DND-41 (cell line): ENCODE results near the gene GRM5.

Source experiments
- ATAC-seq: fragments of 200-7000 bp; cut with Tn5 transposase; 3 replicates; pipeline ENCODE4 v1.9.1; 2021; ENCODE audit warnings: low read depth; ENCODE audit not compliant: insufficient read depth
- DNase-seq: peaks from one replicate; pipeline ENCODE4 v3.0.0-alpha.2; 2020
- H2AFZ ChIP-seq: 2 replicates; pipeline ENCODE4 v1.6.0; 2012; ENCODE audit warnings: low read depth, low read length
- H3K27ac ChIP-seq: 2 replicates; pipeline ENCODE4 v1.5.1; 2012; ENCODE audit warnings: low read length, inconsistent platforms
- H3K27me3 ChIP-seq: fragments of 200-600 bp; sonication (generic); 2 replicates; pipeline ENCODE4 v1.6.0; 2012; ENCODE audit warnings: low read length, mild to moderate bottlenecking, inconsistent platforms; ENCODE audit not compliant: insufficient read depth, poor library complexity
- H3K36me3 ChIP-seq: 2 replicates; pipeline ENCODE4 v1.5.1; 2012; ENCODE audit warnings: low read length, inconsistent platforms; ENCODE audit not compliant: insufficient read depth
- H3K4me1 ChIP-seq: 2 replicates; pipeline ENCODE4 v1.5.1; 2012; ENCODE audit warnings: mild to moderate bottlenecking, low read length; ENCODE audit not compliant: insufficient read depth
- H3K4me2 ChIP-seq: 2 replicates; pipeline ENCODE4 v1.6.0; 2012; ENCODE audit warnings: mild to moderate bottlenecking, moderate library complexity, low read length, inconsistent platforms; ENCODE audit not compliant: insufficient read depth
- H3K4me3 ChIP-seq, 2 experiments: fragments of 200-600 bp in 1 of 2; shearing (Covaris generic) in 1 of 2; 2 replicates each; pipeline ENCODE4 v1.5.1; 2012 to 2016; ENCODE audit warnings: inconsistent platforms in 2 of 2, low read length in 2 of 2, mild to moderate bottlenecking in 2 of 2, low read depth in 1 of 2, moderate library complexity in 1 of 2
- H3K79me2 ChIP-seq: 2 replicates; pipeline ENCODE4 v1.6.0; 2012; ENCODE audit warnings: low read length, inconsistent platforms; ENCODE audit not compliant: insufficient read depth
- H3K9ac ChIP-seq: 2 replicates; pipeline ENCODE4 v1.6.0; 2012; ENCODE audit warnings: low read depth, mild to moderate bottlenecking, inconsistent platforms, low read length, moderate library complexity
- H3K9me3 ChIP-seq: 2 replicates; pipeline ENCODE4 v1.5.1; 2012; ENCODE audit warnings: low read length, moderate library complexity, mild to moderate bottlenecking, inconsistent platforms; ENCODE audit not compliant: insufficient read depth, severe bottlenecking
- H4K20me1 ChIP-seq: 2 replicates; pipeline ENCODE4 v1.6.0; 2012; ENCODE audit warnings: low read length; ENCODE audit not compliant: insufficient read depth
- CTCF ChIP-seq: IDR thresholded peaks from 2 replicates; pipeline ENCODE4 v1.5.1; 2012; ENCODE audit warnings: borderline replicate concordance, low read length, moderate library complexity, mild to moderate bottlenecking; ENCODE audit not compliant: poor library complexity, severe bottlenecking; ENCODE audit errors: extremely low read depth
- EZH2 ChIP-seq: IDR thresholded peaks from 3 replicates; pipeline ENCODE4 v1.6.1; 2012; ENCODE audit warnings: borderline replicate concordance, low read depth, mild to moderate bottlenecking, moderate library complexity, low read length, inconsistent platforms; ENCODE audit not compliant: severe bottlenecking

GRM5 gene

GRCh38 chr11:88522624-88523385, 543.0 kb downstream of the GRM5 start:
- no peaks in the 10 kb centered on the region for H3K4me1 ChIP-seq
- H3K9me3 ChIP-seq: no peaks in the 10 kb centered on the region
- H2AFZ ChIP-seq: no peak overlapping the region
- H3K4me3 ChIP-seq: no peak overlapping the region
- H3K27ac ChIP-seq: no peak overlapping the region
- no peak for DNase-seq
- H3K36me3 ChIP-seq: no peaks in the 10 kb centered on the region
- H4K20me1 ChIP-seq: no peaks in the 10 kb centered on the region
- H3K27me3 ChIP-seq: no peaks in the 10 kb centered on the region
- no peak overlapping the region for H3K9ac ChIP-seq
- H3K4me2 ChIP-seq: no peak overlapping the region
- no peaks in the 10 kb centered on the region for H3K79me2 ChIP-seq
- ATAC-seq: no peak
- no peak for TF ChIP-seq EZH2
- no peak for TF ChIP-seq CTCF

GRCh38 chr11:88521799-88522201, 544.0 kb downstream of the GRM5 start:
- ATAC-seq (no peak), DNase-seq (no peak)
- Histone ChIP-seq H2AFZ (no peak overlapping the region), H4K20me1 (no peaks in the 10 kb centered on the region), H3K9ac (no peak overlapping the region), H3K4me2 (no peak overlapping the region), H3K27ac (no peak overlapping the region), H3K79me2 (no peaks in the 10 kb centered on the region), H3K9me3 (no peaks in the 10 kb centered on the region), H3K4me3 (no peak overlapping the region), H3K36me3 (no peaks in the 10 kb centered on the region), H3K27me3 (no peaks in the 10 kb centered on the region), H3K4me1 (no peaks in the 10 kb centered on the region)
- TF ChIP-seq CTCF: no peak
- TF ChIP-seq EZH2: no peak

GRCh38 chr11:88521399-88521798, 544.4 kb downstream of the GRM5 start:
- Histone ChIP-seq H3K36me3 (no peaks in the 10 kb centered on the region), H3K4me2 (no peak overlapping the region), H2AFZ (no peak overlapping the region), H3K9ac (no peak overlapping the region), H3K4me1 (no peaks in the 10 kb centered on the region), H4K20me1 (no peaks in the 10 kb centered on the region), H3K27me3 (no peaks in the 10 kb centered on the region), H3K4me3 (no peak overlapping the region), H3K79me2 (no peaks in the 10 kb centered on the region), H3K27ac (no peak overlapping the region), H3K9me3 (no peaks in the 10 kb centered on the region)
- ATAC-seq: no peak
- TF ChIP-seq EZH2 (no peak), CTCF (no peak)
- no peak for DNase-seq
